Prostate gland (tissue), 2 donors: ENCODE results near the gene SLC4A2.

Experiments
- POLR2A ChIP-seq: fragments of 450-650 bp; IDR thresholded peaks from one replicate; pipeline ENCODE4 v1.6.1; 2016; ENCODE audit warnings: antibody characterized with exemption, mild to moderate bottlenecking
- POLR2AphosphoS5 ChIP-seq: sonication (generic); formaldehyde crosslinking; IDR thresholded peaks from one replicate; pipeline ENCODE4 v1.6.1; 2017; ENCODE audit warnings: antibody characterized with exemption
- TF ChIP-seq, protein P1 (sequence below), 4 experiments: fragments of 200-600 bp in 2 of 4; fragments of 450-650 bp in 2 of 4; sonication (generic) in 2 of 4; IDR thresholded peaks; 1 replicate in 3 of 4; 2 replicates in 1 of 4; pipeline ENCODE4 v1.5.1; 2016 to 2019; ENCODE audit warnings: antibody characterized with exemption in 4 of 4, mild to moderate bottlenecking in 2 of 4, moderate library complexity in 2 of 4

- TF ChIP-seq, protein P1, sequence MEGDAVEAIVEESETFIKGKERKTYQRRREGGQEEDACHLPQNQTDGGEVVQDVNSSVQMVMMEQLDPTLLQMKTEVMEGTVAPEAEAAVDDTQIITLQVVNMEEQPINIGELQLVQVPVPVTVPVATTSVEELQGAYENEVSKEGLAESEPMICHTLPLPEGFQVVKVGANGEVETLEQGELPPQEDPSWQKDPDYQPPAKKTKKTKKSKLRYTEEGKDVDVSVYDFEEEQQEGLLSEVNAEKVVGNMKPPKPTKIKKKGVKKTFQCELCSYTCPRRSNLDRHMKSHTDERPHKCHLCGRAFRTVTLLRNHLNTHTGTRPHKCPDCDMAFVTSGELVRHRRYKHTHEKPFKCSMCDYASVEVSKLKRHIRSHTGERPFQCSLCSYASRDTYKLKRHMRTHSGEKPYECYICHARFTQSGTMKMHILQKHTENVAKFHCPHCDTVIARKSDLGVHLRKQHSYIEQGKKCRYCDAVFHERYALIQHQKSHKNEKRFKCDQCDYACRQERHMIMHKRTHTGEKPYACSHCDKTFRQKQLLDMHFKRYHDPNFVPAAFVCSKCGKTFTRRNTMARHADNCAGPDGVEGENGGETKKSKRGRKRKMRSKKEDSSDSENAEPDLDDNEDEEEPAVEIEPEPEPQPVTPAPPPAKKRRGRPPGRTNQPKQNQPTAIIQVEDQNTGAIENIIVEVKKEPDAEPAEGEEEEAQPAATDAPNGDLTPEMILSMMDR (IDR thresholded peaks at IDR 0.05), result peak in 1 of 4 experiments; percentile 20
- TF ChIP-seq POLR2AphosphoS5, result peak; percentile 98
- peak; percentile 98 for TF ChIP-seq POLR2A
Measured at GRCh38 chr7:151057989-151058780, 1.2 kb upstream of the SLC4A2 start.
